GM19395 (cell line): Measurements from ENCODE around the gene CDON.

Experiments
- ATAC-seq: cut with Tn5 transposase; IDR thresholded peaks from one replicate; pipeline ENCODE4 v1.9.1; 2021; ENCODE audit warnings: mild to moderate bottlenecking, moderate library complexity; ENCODE audit not compliant: unreplicated experiment

The CDON gene

DNA sequence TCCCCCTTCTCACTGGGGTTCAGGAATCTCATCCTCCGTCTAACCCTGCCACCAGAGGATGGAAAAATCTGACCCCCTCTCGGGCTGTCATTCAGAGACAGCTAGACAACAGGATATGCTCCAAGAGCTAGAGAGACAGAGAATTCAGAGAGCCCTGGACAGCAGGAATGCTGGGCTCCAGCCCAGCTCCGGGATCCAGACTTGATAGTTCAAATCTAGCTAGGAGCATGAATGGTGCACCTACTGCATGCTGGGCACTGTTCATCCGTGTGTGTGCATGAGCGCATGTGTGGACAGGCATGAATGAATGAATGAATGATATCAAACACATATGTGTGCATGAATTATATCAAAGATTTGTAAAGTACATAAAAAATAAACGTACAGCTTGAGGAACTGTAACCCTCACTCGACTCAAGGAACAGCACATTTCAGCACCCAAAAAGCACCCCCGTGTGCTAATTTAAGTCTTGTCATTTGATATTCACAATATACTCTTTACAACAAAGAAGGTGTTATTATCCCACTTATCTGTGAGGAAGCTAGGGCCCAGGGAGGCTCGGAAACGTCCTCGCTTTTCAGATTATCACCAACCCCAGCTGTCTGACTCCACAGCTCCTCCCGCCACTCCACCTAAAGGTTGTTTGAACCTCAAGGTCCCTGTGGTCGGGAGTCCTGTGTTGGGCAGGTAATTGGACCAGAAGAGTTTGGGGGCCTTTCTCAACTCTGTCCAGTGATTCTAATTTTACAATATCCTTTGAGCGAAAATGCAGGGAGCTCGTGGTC, 117.5 kb downstream of the CDON start:
- no peak for ATAC-seq

DNA sequence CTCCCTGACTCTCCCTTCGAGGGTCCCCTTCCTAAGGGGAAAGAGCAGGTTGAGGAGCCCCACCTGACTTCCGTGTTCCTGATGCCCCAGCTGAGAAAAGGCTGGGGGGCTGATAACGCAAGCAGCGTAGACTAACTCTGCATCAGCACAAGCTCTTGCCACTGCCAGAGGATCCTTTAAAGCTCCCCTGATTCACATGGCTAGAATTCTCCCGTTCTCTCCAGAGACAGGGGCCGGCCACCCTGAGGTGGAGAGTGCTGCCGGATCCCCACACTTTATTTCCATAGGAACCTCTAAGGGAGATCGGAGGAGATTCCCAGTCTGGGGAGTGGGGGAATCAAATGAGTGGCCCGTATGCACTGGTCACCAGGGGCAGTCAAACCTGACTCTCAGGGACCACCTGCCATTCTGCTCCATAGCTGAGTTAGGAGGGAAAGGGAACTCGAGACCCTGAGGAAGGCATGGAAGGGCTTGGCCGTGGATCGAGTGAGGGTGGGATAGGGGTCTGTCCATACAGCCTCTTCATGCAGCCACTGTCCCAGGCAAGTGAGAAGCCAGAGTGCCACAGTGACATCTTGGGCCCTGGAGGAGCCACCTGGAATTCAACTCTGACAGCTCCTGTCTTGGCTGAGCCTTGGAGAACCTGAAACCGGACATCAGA, 118.2 kb downstream of the CDON start:
- ATAC-seq, result no peak

DNA sequence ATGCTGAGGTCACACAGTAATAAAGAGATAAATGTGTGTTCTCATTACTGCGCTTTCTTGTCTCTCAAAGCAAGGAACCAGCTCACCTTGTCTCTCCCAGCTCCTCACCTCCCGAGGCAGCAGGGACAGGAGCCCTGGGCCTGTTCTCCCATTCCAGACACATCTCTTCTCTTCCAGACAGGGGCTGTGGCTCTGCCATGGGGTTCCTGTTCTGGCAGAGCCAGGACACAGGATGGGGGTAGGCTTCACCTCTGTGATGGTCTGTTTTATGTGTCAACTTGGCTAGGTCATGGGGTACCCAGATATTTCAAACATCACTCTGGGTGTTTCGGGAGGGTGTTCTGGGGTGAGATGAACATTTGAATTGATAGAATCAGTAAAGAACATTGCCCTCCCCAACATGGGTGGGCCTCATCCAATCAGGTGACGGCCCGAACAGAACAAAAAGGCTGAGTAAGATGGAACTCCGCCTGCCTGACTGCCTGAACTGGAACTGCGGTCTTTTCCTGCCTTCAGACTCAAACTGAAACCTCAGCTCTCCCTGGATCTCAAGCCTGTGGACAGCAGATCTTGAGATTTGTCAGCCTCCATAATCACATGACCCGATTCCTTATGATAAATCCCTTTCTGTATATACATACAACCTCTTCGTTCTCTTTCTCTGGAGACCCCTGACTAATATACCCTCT, 118.9 kb downstream of the CDON start:
- no peak for ATAC-seq

DNA sequence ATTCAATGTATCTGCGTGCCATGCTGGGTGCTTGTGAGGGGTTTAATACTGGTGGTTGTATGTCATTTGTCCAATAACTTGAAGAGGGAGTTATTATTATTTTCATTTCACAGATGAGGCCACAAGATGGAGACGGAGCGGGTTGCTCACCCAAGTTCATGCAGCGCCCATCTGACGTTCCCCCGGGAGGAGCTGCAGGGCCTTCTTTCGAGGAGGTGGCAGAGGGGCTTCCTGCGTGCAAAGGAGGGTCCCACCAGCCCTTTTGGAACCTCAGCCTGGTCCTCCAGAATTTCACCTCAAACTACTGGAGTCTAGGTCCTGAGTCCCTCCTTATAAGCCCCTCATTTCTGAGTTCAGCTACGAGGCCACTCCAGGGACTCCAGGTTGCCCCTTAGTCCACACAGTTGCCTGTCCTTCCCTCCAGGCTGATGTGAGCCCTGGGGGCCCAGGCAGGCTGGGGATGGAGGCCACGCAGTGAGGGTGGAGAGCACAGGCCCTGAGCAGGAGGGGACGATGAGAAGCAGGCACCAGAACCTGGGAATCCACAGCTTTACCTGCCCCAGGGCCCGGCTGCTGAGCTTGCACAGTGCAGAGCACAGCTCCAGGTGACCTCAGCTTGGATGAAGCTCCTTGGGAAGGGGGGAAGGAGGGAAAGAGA, 119.8 kb downstream of the CDON start:
- ATAC-seq, result no peak

DNA sequence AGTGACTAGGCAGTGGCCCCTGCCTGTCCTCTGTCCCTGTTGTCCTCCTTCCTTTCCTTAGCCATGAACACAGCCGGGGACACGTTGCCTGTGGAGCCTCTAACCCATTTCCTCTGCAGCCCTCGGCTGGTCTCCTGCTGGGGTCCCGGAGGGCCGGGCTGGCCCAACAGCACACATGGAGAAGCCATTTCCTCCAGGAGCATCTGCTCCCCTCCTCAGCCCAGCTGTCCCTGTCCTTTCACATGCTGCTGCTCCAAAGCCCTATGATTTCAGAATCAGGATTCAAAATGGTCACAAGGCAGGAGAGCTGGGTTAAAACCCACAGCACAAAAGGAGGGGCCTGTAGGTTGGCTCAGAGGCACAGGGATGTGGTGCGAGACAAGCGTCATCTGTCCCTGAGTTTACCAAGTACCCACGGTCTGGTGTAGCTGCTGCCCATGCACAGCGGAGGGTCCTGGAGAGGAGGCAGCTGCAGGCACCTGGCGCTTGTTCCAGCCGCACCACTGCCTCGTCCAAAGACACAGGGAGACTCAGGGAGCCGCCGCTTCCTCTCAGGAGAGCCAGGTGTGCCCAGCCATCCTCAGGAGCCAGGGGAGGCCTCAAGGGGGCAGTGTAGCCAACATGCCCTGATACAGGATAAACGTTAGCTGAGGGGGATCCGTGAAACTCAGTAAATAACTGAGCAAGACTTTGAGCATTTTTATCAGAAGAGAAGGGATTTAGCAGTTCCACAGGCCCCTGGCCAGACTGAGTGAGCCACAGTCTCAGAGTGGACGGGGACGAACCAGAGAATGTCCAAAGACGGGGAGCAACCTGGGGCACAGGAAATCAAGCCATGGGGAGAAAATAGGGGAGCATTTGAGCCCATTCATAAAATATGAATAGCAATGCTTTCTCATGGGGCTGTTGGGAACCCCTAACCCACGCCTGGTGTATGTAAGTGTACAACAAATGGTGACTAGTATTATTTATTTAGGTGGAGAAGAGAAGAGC, 120.8 kb downstream of the CDON start:
- ATAC-seq, result peak; percentile 71

DNA sequence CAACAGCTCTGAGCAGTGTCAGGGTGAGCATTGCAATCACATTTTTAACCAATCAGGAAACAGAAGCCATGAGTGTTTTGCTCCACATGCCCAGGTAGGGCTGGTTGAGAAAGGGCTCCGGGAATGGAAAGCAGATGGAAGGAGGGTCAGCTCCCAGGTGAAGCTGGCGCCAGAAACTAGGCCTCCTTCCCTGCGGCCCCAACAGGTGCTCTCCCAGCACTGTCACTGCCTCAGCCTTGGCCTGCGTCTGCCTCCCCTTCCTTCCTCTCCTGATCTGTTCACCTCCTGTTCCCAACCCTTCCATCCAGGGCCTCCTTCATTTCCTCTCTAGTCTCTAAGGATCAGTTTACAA, 121.4 kb downstream of the CDON start:
- no peak for ATAC-seq

DNA sequence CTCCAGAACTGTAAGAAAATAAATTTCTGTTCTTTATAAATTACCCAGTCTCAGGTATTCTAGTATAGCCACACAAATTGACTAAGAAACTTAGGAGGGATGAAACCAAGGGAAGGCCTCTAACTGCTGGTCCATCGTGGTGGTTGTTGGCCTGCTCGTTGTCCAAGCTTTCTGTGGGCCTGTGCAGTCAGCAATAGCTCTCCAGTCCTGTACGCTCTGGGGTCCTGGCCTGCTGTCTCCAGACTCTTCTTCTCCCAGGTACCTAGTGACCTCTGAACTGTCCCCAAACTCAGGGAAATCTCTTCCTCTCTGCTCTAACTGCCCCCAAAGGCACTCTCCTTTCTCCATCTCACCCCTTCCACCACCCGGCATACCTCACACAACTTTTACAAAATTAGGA, 122.5 kb downstream of the CDON start:
- ATAC-seq, result no peak

DNA sequence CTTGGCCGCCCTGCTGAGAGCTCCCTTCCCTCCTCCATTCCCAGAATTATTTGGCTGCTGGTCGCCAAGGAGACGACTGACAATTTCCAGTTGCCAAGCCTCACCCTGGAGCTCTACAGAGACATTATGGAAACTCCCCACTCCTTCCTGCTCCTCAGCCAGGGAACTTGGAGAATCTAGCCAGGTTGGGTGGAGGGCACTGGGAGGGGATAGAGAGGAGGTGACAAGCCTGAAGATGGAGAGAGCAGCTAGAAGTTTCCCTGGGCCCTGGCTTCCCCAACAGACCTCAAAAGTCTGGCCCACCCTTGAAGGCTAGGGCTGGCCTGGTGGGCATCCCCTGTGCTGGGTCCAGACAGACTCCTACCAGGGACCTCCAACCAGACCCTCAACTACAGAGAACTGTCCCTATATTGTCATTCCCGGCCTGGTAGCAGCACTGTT, 123.6 kb downstream of the CDON start:
- no peak for ATAC-seq

DNA sequence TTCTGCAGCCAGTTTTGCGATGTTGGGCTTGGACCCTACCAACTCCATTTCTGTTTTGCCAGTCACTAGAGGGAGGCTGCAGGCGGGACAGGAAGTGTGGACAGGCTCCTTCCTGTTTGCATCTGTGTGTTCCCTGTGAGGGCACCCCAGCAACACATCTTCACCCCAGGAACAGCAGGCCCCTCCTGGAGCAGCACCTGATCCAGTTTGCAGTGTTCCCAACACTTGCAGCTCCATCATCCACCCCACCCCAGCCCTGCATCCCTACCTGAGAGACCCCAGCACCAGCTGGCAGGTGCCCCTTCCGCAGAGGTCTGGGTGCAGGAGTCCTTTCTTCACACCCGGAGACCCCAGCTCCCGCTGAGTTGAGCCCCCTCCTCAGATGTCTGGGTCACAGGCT, 124.2 kb downstream of the CDON start:
- ATAC-seq, result no peak

DNA sequence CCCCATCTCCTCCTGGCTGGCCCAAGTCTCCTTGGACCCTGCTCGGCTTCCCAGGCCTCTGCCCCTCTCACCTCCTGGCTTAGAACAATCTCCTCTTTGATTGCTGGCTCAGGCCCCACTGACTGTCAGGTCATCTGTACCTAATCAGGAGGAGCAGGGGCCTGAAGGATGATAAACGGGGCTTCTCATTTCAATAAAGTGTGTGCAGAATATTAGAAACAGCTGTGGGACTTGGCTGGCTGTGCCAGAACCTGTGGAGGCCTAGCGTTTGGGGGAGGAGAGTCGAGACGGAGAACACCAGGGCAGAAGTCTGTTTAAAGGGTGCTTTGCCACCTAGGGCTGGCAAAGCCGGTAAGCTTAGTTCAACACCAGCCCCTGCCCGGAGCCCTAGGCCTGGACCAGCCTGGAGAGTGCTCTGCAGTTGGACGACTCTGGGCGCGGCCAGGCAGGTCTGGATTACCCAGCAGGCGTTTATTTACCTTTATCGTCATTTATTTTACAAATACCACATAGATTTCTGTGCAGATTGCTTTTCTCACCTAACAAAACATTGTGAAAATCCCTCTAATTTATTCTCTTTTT, 127.0 kb downstream of the CDON start:
- ATAC-seq, result no peak

DNA sequence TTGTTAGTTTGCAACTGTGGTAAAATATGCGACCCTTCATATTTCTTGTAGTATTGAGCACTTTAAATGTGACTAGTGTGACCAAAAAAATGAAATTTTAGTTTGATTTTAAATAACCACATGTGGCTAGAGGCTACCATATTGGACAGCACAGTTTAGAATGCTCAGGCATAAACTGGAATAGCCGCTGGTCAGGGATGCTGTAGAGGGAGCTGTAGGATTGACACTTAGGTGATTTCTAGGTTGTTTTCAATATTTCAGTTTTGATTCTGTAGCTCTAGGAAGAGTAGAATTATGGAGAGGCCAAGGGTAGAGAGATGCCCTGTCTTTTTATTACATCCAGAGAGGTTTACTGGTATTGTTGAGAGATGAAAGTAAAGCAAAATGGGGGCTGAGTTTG, 127.6 kb downstream of the CDON start:
- no peak for ATAC-seq

DNA sequence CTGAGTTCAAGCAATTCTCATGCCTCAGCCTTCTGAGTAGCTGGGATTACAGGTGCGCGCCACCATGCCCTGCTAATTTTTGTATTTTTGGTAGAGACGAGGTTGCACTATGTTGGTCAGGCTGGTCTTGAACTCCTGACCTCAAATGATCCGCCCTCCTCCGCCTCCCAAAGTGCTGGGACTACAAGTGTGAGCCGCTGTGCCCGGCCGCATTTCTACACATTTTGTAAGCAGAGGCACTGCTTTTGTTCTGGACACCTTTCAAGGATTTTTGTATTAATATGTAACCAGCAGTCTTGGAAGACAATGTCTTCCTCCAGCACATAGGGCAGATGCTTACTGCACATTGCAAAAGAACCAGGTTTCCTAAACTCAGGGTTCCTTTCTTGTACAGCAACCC, 128.2 kb downstream of the CDON start:
- no peak for ATAC-seq

DNA sequence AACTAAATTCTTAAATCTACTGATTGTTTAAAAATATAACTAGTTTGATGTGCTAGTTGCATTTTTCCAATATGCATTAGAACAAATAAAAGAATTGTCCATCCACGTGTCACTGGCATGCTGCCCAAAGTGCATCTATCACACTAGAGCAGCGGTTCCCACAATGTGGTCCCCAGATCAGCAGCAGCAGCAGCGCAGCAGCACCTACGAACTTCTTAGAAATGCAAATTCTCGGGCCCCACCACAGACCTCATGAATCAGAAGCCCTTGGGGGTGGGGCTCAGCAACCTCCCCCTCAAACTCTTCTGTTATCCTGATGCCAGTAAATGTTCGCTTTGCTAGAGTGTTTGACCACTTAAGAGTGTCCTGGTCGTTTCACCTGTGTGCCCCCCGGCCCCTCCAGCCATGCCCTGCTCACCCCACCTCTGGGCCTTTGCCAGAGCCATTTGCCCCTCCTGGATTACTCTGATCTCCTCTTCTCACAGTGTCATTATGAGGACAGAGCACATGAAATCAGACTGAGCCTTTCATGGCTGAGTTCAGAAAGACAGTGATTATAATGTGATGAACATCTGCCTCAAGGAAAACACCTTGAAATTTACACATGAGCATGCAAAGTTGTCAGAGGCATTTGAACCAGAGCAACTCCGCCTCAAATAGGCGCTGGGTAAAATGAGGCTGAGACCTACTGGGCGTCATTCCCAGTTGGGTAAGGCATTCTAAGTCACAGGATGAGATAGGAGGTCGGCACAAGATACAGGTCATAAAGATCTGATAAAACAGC, 129.4 kb downstream of the CDON start:
- ATAC-seq, result no peak

DNA sequence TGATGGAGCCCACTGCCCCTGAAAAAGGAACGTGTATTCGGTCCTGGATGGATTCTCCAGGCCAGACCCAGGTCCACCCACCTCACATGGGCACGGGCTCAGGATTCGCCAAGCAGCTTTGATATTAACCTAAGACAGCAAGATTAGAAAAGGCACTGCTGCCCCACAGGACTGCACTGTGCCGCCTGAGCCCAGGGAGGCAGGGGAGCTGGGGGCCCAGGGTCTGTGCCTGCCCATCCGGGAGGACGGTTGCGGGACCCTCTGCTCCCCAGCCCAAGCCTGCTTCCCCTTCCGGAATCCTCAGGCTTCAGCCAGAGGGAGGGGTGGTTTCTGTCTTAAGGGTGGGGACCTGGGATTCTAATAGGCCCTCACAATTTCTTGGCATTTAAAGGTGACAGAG, 130.4 kb downstream of the CDON start:
- no peak for ATAC-seq

DNA sequence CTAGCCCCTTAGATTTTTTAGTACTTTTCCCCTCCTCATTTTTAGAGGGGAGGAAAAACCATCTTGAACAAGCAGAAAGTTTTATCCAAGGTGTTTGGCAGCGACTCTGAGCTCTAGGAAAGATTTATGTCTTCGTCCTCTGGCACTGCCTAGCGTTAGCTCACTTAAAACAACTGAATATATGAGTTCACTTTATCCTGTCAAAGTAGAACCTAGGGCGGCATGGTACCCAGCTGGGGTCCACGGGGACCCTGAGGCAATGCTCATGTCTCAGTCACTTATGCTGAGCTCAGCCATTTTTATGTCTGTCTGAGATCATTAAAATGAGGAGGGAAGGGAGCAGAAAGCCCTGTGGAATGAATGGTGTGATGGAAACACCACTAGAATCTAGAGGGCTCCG, 131.0 kb downstream of the CDON start:
- no peak for ATAC-seq

DNA sequence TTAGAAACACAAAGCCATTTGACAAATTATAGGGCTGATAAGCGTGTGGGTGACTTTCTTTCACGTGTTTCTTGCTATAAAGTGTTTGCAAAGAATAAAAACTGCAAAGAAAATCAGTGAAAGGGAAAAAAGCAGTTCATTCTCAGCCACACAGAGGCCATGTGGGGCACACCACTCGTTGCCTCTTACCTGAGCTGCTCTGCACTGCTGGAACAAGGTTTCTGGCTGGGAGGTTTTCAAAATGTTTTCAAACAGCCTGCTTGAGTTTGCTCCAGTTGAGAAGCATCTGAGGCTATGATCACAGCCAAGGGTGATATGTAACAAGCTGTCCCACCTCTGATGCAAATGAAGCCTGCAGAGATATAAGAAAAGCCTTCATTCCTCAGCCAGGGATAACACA, 131.6 kb downstream of the CDON start:
- ATAC-seq, result no peak

DNA sequence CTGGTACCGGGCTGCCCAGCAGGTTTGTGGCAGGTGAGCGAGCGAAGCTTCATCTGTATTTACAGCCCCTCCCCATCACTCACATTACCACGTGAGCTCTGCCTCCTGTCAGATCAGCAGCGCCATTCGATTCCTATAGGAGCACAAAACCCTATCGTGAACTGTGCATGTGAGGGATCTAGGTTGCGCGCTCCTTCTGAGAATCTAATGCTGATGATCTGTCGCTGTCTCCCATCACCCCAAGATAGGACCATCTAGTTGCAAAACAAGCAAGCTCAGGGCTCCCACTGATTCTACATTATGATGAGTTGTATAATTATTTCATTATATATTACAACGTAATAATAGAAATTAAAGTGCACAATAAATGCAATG, 132.6 kb downstream of the CDON start:
- no peak for ATAC-seq

DNA sequence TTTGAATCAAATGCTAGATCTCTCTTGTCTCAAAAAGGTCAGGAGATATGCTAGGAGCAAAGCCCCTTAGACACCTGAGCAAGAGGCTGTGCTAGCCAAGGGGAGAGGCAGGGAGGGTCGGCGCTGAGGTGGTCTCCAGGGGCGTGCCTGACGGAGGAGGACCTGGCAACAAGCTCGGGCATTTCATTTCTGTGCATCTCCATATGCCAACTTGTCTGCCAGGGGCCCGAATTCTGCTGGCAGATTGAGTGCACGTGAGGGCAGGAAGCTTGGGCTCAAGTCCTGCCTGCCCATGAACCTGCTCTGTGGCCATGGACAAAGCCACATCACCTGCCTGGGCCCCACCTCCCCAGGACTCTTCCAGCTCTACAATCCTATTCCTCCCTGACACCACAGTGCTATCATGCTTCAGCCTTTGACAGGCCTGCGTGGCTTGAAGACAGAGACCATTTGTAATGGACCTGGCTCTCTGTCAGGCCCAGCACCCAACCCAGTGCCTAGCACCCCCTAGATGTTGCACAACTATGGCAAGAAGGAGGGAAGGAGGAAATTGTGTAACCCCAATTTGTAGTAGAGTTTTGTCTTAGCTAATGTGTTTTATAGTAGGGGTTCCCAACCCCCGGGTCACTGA, 133.1 kb downstream of the CDON start:
- no peak for ATAC-seq

DNA sequence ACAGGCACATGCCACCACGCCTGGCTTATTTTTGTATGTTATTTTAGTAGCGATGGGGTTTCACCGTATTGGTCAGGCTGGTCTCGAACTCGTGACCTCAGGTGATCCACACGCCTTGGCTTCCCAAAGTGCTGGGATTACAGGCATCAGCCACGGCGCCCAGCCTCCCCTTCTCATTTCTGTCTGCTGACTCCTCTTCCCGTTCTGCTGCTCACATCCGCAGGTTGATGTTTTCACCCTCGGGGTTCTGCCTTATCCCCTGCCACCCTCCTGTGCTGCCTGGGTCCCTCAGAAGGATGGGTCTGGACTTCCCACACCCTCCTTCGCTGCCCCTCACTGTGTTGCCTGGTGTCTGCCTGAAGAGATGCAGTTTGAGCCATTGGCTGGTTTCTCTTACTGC, 136.0 kb downstream of the CDON start:
- no peak for ATAC-seq
